Keratinocyte (primary cell): ENCODE measurements around the gene GPD1. TPM values are rescaled to one million over a fixed set of nuclear protein-coding genes. Genes with fewer than 3 reads are reported as not detected.

Source experiments
- DNase-seq: peaks from one replicate; pipeline ENCODE4 v3.0.0-alpha.2; 2011; ENCODE audit warnings: low read depth, missing footprints, low spot score
- FAIRE-seq: peaks from 2 replicates; lab custom pipeline; 2011; peaks lifted over from hg19 to GRCh38; lab: Jason Lieb, UNC
- H2AFZ ChIP-seq: 2 replicates; pipeline ENCODE4 v1.6.0; 2012; ENCODE audit warnings: low read length, control low read depth, inconsistent platforms; ENCODE audit not compliant: control insufficient read depth
- H3K27ac ChIP-seq: 2 replicates; pipeline ENCODE4 v1.5.1; 2011; ENCODE audit warnings: low read length; ENCODE audit not compliant: control insufficient read depth, insufficient read depth
- H3K27me3 ChIP-seq: 3 replicates; pipeline ENCODE4 v1.6.0; 2011; ENCODE audit warnings: low read length; ENCODE audit not compliant: control insufficient read depth, insufficient read depth; ENCODE audit errors: extremely low read depth
- H3K36me3 ChIP-seq, 2 experiments: 2 replicates in 1 of 2; 3 replicates in 1 of 2; pipeline ENCODE4 v1.5.1; 2011; ENCODE audit warnings: low read length in 2 of 2, mild to moderate bottlenecking in 1 of 2; ENCODE audit not compliant: control insufficient read depth in 2 of 2, insufficient read depth in 2 of 2; ENCODE audit errors: extremely low read depth in 1 of 2
- H3K4me1 ChIP-seq: 3 replicates; pipeline ENCODE4 v1.5.1; 2011; ENCODE audit warnings: low read length; ENCODE audit not compliant: control insufficient read depth, insufficient read depth; ENCODE audit errors: extremely low read depth
- H3K4me2 ChIP-seq: 3 replicates; pipeline ENCODE4 v1.6.0; 2011; ENCODE audit warnings: low read depth, low read length; ENCODE audit not compliant: control insufficient read depth, insufficient read depth; ENCODE audit errors: extremely low read depth
- H3K4me3 ChIP-seq, 3 experiments: fragments of 200-600 bp in 1 of 3; sonication (generic) in 1 of 3; 2 replicates in 2 of 3; 3 replicates in 1 of 3; pipeline ENCODE4 v1.5.1; 2011 to 2016; ENCODE audit warnings: low read length in 3 of 3, mild to moderate bottlenecking in 3 of 3, control low read depth in 2 of 3, inconsistent platforms in 1 of 3, low read depth in 1 of 3, mixed read lengths in 1 of 3, mixed run types in 1 of 3, moderate library complexity in 1 of 3; ENCODE audit not compliant: control insufficient read depth in 2 of 3, insufficient read depth in 2 of 3; ENCODE audit errors: extremely low read depth in 1 of 3
- H3K79me2 ChIP-seq: 2 replicates; pipeline ENCODE4 v1.6.0; 2012; ENCODE audit warnings: low read length; ENCODE audit not compliant: control insufficient read depth, insufficient read depth
- H3K9ac ChIP-seq: 3 replicates; pipeline ENCODE4 v1.6.0; 2011; ENCODE audit warnings: low read length; ENCODE audit not compliant: control insufficient read depth, insufficient read depth; ENCODE audit errors: extremely low read depth
- H3K9me1 ChIP-seq: 3 replicates; pipeline ENCODE4 v1.6.0; 2011; ENCODE audit warnings: low read length; ENCODE audit not compliant: control insufficient read depth, insufficient read depth; ENCODE audit errors: extremely low read depth
- H3K9me3 ChIP-seq: 2 replicates; pipeline ENCODE4 v1.5.1; 2012; ENCODE audit warnings: low read depth, low read length; ENCODE audit not compliant: control insufficient read depth
- H4K20me1 ChIP-seq: 3 replicates; pipeline ENCODE4 v1.6.0; 2011; ENCODE audit warnings: low read length; ENCODE audit not compliant: control insufficient read depth, insufficient read depth; ENCODE audit errors: extremely low read depth
- EZH2 ChIP-seq: IDR thresholded peaks from one replicate; pipeline ENCODE4 v1.6.1; 2012; ENCODE audit warnings: inconsistent platforms, mild to moderate bottlenecking, low read length, moderate library complexity
- dilution Hi-C: fragments of 300-500 bp; cut with MboI; formaldehyde crosslinking; loops from one replicate; pipeline ENCODE4 v1.7.0; 2020; ENCODE audit warnings: low sequenced_read_pairs; ENCODE audit not compliant: extremely low pct_ligation_motif_present
- polyA plus RNA-seq, 5 experiments: library from polyadenylated mRNA; depleted of rRNA in 3 of 5; stranded (reverse) in 3 of 5; stranded (forward) in 1 of 5; unstranded in 1 of 5; fragments of >200 nt; gene quantifications; 1 replicate in 1 of 5; 2 replicates in 3 of 5; 3 replicates in 1 of 5; pipeline versions ENCODE4 v1.2.1 to v1.2.3, GENCODE V29; 2011 to 2012; ENCODE audit warnings: missing spikeins in 2 of 5, low read depth in 1 of 5, low replicate concordance in 1 of 5
- TF ChIP-seq, protein P1 (sequence below), 3 experiments: IDR thresholded peaks in 1 of 3; conservative IDR thresholded peaks in 1 of 3; optimal IDR thresholded peaks in 1 of 3; 2 replicates in 2 of 3; 3 replicates in 1 of 3; pipeline versions ENCODE3 to v1.5.1; 2011; ENCODE audit warnings: low read length in 3 of 3, mild to moderate bottlenecking in 3 of 3, moderate library complexity in 2 of 3, control low read depth in 1 of 3, inconsistent platforms in 1 of 3; ENCODE audit not compliant: insufficient read depth in 2 of 3; ENCODE audit errors: extremely low read depth in 1 of 3

The GPD1 gene
- polyA plus RNA-seq, 1 donor (not counting 4 experiments of a cell fraction or from before 2014, with no cell fraction given): 0.13 TPM

DNA sequence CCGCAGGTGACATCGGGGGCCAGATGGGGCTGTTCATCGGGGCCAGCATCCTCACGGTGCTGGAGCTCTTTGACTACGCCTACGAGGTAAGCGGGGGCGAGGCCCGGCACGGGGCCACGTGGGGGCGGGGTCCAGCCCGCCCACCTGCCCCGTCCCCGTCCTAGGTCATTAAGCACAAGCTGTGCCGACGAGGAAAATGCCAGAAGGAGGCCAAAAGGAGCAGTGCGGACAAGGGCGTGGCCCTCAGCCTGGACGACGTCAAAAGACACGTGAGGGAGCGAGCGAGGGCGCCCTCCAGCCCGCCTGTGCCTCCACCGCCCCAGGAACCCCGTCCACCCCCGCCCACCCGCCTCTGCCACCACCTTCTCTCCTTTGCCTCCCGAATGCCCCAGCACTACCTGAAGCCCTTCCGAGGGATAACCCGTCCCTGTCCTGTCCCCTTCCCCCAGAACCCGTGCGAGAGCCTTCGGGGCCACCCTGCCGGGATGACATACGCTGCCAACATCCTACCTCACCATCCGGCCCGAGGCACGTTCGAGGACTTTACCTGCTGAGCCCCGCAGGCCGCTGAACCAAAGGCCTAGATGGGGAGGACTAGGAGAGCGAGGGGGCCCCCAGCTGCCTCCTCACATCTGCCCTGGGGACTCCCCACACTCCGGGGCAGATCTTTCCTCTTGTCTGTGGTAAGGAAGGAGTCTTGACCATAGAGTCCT is 22.6 kb upstream of the GPD1 start:
- Histone ChIP-seq H3K9me1 (no peaks in the 10 kb centered on the region), H3K4me2 (no peak overlapping the region), H3K27ac (no peak overlapping the region), H4K20me1 (no peaks in the 10 kb centered on the region), H3K9ac (no peak overlapping the region), H3K79me2 (peaks cover 6% of the 10 kb centered on the region), H3K27me3 (no peaks in the 10 kb centered on the region), H3K9me3 (no peaks in the 10 kb centered on the region), H3K36me3 (no peaks in the 10 kb centered on the region), H3K4me3 (no peak overlapping the region), H2AFZ (no peak overlapping the region), H3K4me1 (peaks cover under 1% of the 10 kb centered on the region)
- no peak for FAIRE-seq
- TF ChIP-seq EZH2: no peak
- TF ChIP-seq, protein P1, sequence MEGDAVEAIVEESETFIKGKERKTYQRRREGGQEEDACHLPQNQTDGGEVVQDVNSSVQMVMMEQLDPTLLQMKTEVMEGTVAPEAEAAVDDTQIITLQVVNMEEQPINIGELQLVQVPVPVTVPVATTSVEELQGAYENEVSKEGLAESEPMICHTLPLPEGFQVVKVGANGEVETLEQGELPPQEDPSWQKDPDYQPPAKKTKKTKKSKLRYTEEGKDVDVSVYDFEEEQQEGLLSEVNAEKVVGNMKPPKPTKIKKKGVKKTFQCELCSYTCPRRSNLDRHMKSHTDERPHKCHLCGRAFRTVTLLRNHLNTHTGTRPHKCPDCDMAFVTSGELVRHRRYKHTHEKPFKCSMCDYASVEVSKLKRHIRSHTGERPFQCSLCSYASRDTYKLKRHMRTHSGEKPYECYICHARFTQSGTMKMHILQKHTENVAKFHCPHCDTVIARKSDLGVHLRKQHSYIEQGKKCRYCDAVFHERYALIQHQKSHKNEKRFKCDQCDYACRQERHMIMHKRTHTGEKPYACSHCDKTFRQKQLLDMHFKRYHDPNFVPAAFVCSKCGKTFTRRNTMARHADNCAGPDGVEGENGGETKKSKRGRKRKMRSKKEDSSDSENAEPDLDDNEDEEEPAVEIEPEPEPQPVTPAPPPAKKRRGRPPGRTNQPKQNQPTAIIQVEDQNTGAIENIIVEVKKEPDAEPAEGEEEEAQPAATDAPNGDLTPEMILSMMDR (optimal IDR thresholded peaks at IDR 0.05 in 1 of 3, IDR thresholded peaks at IDR 0.05 in 1 of 3, conservative IDR thresholded peaks at IDR 0.05 in 1 of 3; ENCODE audit: extremely low read depth in 1 of 3, insufficient read depth in 2 of 3, low read length in 3 of 3): no peak
- no peak for DNase-seq
- dilution Hi-C loops: no loop called here

DNA sequence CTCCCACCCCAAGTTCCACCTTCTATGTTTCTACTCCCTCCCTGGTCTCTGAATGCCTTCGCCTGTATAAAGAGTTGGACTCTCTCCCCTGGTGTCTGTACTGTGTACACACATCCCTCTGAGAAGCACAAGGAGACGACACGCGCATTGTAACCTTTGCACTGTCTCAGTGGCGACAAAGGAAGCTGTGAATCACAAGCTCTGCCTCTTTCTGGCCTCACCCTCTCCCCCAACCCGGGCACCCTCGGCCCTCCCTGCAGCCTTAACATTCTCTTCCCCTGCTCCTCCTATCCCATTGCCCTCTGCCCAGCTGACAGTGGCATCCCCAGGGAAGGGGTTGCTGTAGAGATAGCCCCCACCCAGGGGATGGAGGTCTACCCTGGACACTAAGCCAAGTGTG is 21.2 kb upstream of the GPD1 start:
- Histone ChIP-seq H2AFZ (no peak overlapping the region), H3K9me3 (no peaks in the 10 kb centered on the region), H3K4me2 (no peak overlapping the region), H3K9me1 (no peaks in the 10 kb centered on the region), H3K27ac (no peak overlapping the region), H3K4me1 (peaks cover 14% of the 10 kb centered on the region), H3K36me3 (peaks cover 3 to 10% of the 10 kb centered on the region in 2 experiments), H3K9ac (no peak overlapping the region), H3K4me3 (no peak overlapping the region), H4K20me1 (no peaks in the 10 kb centered on the region), H3K27me3 (no peaks in the 10 kb centered on the region), H3K79me2 (peaks cover 6% of the 10 kb centered on the region)
- FAIRE-seq (no peak), DNase-seq (no peak)
- TF ChIP-seq EZH2: no peak
- TF ChIP-seq, protein P1 (optimal IDR thresholded peaks at IDR 0.05 in 1 of 3, IDR thresholded peaks at IDR 0.05 in 1 of 3, conservative IDR thresholded peaks at IDR 0.05 in 1 of 3; ENCODE audit: extremely low read depth in 1 of 3, insufficient read depth in 2 of 3, low read length in 3 of 3): no peak
- dilution Hi-C loops: no loop called here
